Loucy (cell line): ENCODE results near the gene THSD7A.

Experiments
- H2AFZ ChIP-seq: fragments of 200-600 bp; sonication (generic); 2 replicates; pipeline ENCODE4 v1.6.0; 2016; ENCODE audit warnings: antibody characterized with exemption, mild to moderate bottlenecking, low read length, moderate library complexity
- H3F3A ChIP-seq: fragments of 200-600 bp; 2 replicates; pipeline ENCODE4 v1.6.0; 2016; ENCODE audit warnings: antibody characterized with exemption, low read depth, mild to moderate bottlenecking
- H3K27me3 ChIP-seq: fragments of 200-600 bp; sonication (generic); 2 replicates; pipeline ENCODE4 v1.6.1; 2014; ENCODE audit warnings: low read length, mild to moderate bottlenecking; ENCODE audit not compliant: insufficient read depth, poor library complexity, severe bottlenecking
- H3K36me3 ChIP-seq: fragments of 200-600 bp; sonication (generic); 2 replicates; pipeline ENCODE4 v1.6.1; 2016; ENCODE audit warnings: low read length; ENCODE audit not compliant: insufficient read depth
- H3K4me1 ChIP-seq: fragments of 200-600 bp; sonication (generic); 2 replicates; pipeline ENCODE4 v1.5.1; 2014; ENCODE audit warnings: low read length, mild to moderate bottlenecking; ENCODE audit not compliant: insufficient read depth, poor library complexity, severe bottlenecking
- H3K4me2 ChIP-seq: fragments of 200-600 bp; sonication (generic); 2 replicates; pipeline ENCODE4 v1.6.0; 2014; ENCODE audit warnings: antibody characterized with exemption, low read length, low read depth, mild to moderate bottlenecking; ENCODE audit not compliant: poor library complexity, severe bottlenecking
- H3K4me3 ChIP-seq: fragments of 200-600 bp; sonication (generic); 2 replicates; pipeline ENCODE4 v1.5.1; 2014; ENCODE audit warnings: low read length, mild to moderate bottlenecking, mixed read lengths; ENCODE audit not compliant: poor library complexity, severe bottlenecking
- H3K79me2 ChIP-seq: fragments of 200-600 bp; sonication (generic); 2 replicates; pipeline ENCODE4 v1.6.1; 2014; ENCODE audit warnings: low read length; ENCODE audit not compliant: insufficient read depth
- H3K9ac ChIP-seq: fragments of 200-600 bp; sonication (generic); 2 replicates; pipeline ENCODE4 v1.6.0; 2014; ENCODE audit warnings: mild to moderate bottlenecking, low read depth, low read length, moderate library complexity; ENCODE audit not compliant: poor library complexity, severe bottlenecking
- H3K9me2 ChIP-seq: fragments of 200-600 bp; sonication (generic); replicated peaks from 2 replicates; pipeline ENCODE4 v1.6.1; 2016; ENCODE audit warnings: low read depth, low read length, mixed read lengths
- H3K9me3 ChIP-seq: fragments of 200-600 bp; sonication (generic); 2 replicates; pipeline ENCODE4 v1.6.1; 2014; ENCODE audit warnings: mild to moderate bottlenecking, antibody characterized with exemption, low read length, low read depth; ENCODE audit not compliant: insufficient read depth
- H4K20me1 ChIP-seq: fragments of 200-600 bp; sonication (generic); 2 replicates; pipeline ENCODE4 v1.6.0; 2014; ENCODE audit warnings: antibody characterized with exemption, low read length, mild to moderate bottlenecking; ENCODE audit not compliant: insufficient read depth, poor library complexity, severe bottlenecking
- CTCF ChIP-seq: fragments of 200-600 bp; sonication (generic); conservative IDR thresholded peaks from 2 replicates; pipeline ENCODE4 v1.5.1; 2014; ENCODE audit warnings: mild to moderate bottlenecking, antibody characterized with exemption, low read length
- EZH2phosphoT487 ChIP-seq: fragments of 200-600 bp; IDR thresholded peaks from 2 replicates; pipeline ENCODE4 v1.6.1; 2018; ENCODE audit warnings: antibody characterized with exemption, mild to moderate bottlenecking, moderate library complexity, borderline replicate concordance

Gene THSD7A

GRCh38 chr7:11751315-11751714 is 80.7 kb downstream of the THSD7A start:
- Histone ChIP-seq H3K4me3 (no peak overlapping the region), H3K27me3 (no peaks in the 10 kb centered on the region), H3K4me1 (no peaks in the 10 kb centered on the region), H4K20me1 (no peaks in the 10 kb centered on the region), H3K79me2 (no peaks in the 10 kb centered on the region), H2AFZ (no peak overlapping the region), H3K9me3 (no peaks in the 10 kb centered on the region), H3K9ac (no peak overlapping the region), H3K4me2 (no peak overlapping the region), H3F3A (no peaks in the 10 kb centered on the region), H3K36me3 (no peaks in the 10 kb centered on the region), H3K9me2 (no peaks in the 10 kb centered on the region)
- no peak for TF ChIP-seq CTCF
- TF ChIP-seq EZH2phosphoT487 = no peak

GRCh38 chr7:11750191-11750590 is 81.8 kb downstream of the THSD7A start:
- Histone ChIP-seq H3K9me3 (no peaks in the 10 kb centered on the region), H3K4me2 (no peak overlapping the region), H3K4me3 (no peak overlapping the region), H2AFZ (no peak overlapping the region), H3K36me3 (no peaks in the 10 kb centered on the region), H3K4me1 (no peaks in the 10 kb centered on the region), H3K27me3 (no peaks in the 10 kb centered on the region), H3F3A (no peaks in the 10 kb centered on the region), H3K9me2 (no peaks in the 10 kb centered on the region), H3K79me2 (no peaks in the 10 kb centered on the region), H4K20me1 (no peaks in the 10 kb centered on the region), H3K9ac (no peak overlapping the region)
- TF ChIP-seq EZH2phosphoT487 (no peak), CTCF (no peak)

GRCh38 chr7:11749629-11750028 is 82.4 kb downstream of the THSD7A start:
- Histone ChIP-seq H2AFZ (no peak overlapping the region), H3K4me1 (no peaks in the 10 kb centered on the region), H3K9me3 (no peaks in the 10 kb centered on the region), H4K20me1 (no peaks in the 10 kb centered on the region), H3K9ac (no peak overlapping the region), H3K4me2 (no peak overlapping the region), H3K79me2 (no peaks in the 10 kb centered on the region), H3K36me3 (no peaks in the 10 kb centered on the region), H3K27me3 (no peaks in the 10 kb centered on the region), H3F3A (no peaks in the 10 kb centered on the region), H3K9me2 (no peaks in the 10 kb centered on the region), H3K4me3 (no peak overlapping the region)
- no peak for TF ChIP-seq EZH2phosphoT487
- TF ChIP-seq CTCF = no peak
